Stimulated activated CD8-positive, alpha-beta memory T cell treated with anti-CD3 and anti-CD28 coated beads, Interleukin-12 subunit alpha, Interleukin-12 subunit beta, amount 100 ng/mL, for 24 hours (primary cell): Measurements from ENCODE around the gene ALCAM.
"Not testable (repeated sequence)": the region's sequence is repeated elsewhere in the genome, so short reads cannot be mapped to it uniquely, and the experiment has no call there.

Experiments
- DNase-seq: peaks from one replicate; pipeline ENCODE4 v3.0.0-alpha.2; 2020; ENCODE audit errors: extremely low read depth

Gene ALCAM

GRCh38 chr3:105593315-105593714 is 226.6 kb downstream of the ALCAM start:
- no peak for DNase-seq

GRCh38 chr3:105594219-105594618 is 227.5 kb downstream of the ALCAM start:
- no peak for DNase-seq

DNA sequence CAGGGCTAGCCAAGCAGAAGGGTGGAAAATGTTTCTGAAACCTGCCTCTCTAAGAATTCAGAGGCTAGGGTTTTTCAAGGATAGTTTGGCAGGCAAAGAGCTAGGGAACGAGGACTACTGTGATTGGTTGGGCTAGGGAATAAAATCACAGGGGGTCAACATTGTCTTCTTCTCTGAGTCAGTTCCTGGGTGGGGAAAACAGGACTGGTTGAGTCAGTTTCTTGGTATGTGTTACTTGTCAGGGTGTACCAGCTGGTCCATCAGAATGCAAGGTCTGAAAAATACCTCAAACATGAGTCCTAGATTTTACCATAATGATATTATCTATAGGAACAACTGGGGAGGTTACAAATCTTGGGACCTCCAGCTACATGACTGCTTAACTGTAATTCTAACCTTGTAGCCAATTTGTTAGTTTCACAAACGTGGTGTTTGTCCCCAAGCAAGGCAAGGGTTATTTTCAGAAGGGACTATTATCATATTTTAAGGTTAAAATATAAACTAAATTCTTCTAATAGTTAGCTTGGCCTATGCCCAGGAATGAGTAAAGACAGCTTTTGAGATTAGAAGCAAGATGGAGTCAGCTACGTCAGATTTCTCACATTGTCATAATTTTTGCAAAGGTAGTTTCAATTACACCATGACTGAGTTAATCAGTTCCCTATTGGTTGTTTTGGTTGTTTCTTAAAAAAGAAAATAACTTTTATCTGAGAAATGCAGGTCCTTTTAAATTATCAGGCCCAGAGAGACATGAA is 231.5 kb downstream of the ALCAM start:
- no peak for DNase-seq

GRCh38 chr3:105599350-105599749 is 232.6 kb downstream of the ALCAM start:
- DNase-seq, result no peak

- not testable (repeated sequence) for DNase-seq
Measured at GRCh38 chr3:105601756-105602155, 235.0 kb downstream of the ALCAM start.

DNA sequence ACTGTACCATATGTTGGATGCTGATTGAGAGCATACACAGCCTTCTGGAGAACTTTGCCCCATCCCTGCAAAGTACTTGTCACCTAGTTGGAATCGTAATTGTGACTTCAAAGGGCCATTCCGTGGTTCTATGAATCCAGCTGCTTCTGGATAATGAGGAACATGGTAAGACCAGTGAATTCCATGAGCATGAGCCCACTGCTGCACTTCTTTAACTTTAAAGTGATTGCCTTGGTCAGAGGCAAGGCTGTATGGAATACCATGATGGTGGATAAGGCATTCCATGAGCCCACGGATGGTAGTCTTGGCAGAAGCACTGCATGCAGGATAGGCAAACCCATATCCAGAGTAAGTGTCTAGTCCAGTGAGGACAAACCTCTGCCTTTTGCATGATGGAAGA is 235.6 kb downstream of the ALCAM start:
- not testable (repeated sequence) for DNase-seq

DNA sequence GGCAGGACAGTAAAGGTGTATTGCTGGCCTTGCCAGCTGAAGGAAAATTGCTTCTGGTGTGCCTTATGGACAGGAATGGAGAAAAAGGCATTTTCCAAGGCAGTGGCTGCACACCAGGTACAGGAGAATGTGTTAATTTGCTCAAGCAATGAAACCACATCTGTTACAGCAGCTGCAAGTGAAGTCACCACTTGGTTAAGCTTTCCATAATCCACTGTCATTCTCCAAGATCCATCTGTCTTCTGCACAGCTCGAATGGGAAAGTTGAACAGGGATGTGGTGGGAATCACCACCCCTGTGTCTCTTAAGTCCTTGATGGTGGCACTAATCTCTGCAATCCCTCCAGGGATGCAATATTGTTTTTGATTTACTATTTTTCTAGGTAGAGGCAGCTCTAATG is 236.8 kb downstream of the ALCAM start:
- DNase-seq, result not testable (repeated sequence)

DNA sequence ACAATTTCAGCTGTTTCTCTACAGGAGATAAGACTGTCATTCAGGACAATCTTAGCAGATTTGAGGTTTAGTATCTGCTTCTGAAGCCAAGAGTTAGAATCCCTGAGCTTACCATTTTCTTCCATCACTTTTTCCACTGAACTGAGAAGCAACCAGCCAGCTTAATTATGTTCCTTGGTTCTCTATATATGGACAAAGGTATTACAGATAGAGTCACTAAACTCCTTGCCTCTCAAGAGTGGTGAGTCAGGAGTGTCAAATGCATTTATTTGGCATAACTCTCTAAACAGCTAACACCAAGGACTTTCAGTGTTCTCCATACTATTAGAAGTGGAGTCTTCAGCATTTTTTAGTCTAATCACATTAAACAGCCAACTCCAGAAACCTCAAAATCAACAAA is 239.3 kb downstream of the ALCAM start:
- no peak for DNase-seq

GRCh38 chr3:105608623-105609022 is 241.9 kb downstream of the ALCAM start:
- DNase-seq, result no peak

DNA sequence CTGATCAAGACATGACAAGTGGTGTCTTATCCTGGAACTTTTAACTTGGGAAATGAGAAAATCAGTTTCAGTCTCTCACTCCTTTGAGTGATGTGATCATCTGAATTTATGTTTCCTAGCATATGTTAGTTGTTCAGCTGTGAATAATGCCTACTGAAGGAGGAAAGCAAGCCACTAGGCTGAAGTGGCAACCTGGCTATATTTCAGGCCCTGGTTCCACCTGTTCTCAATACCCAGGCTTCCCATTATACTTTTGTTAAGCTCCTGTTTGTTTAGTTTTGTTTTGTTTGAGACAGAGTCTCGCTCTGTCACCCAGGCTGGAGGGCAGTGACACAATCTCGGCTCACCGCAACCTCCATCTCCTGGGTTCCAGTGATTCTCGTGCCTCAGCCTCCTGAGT is 243.8 kb downstream of the ALCAM start:
- DNase-seq, result no peak

DNA sequence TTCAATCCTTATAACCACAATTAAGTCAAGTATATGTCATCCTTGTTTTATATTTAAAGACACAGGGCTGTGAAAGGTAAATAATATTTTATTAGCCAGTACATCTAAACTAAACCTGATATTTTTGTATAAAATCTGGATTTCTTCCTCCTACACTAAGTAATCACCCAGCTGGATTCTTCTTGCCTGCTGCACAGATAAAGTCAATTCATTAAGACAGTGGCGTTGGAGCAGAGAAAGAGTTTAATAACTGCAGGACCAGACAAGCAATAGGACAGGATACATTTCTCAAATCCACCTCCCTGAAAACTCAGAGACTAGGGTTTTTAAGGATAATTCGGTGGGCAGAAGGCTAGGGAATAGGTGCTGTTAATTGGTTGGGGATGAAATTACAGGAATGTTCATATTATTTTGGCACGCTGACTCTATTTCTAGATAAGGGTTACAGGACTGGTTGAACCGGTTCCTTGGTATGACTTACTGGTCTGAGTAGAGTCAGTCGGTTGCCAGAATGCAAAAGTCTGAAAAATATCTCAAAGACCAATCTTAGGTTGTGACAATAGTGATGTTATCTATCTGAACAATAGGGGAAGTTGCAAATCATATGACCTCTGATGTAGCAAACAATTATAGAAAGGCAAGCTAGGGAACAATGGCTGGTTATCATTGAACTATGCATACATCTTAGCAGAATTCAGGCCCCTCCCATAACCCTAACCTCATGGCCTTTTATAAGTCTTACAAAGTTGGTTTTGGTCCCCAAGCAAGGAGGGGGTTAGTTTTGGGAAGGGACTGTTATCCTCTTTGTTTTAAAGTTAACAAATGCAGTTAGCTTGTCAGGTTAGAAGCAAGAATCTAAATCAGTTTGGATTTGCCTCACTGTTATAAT is 244.8 kb downstream of the ALCAM start:
- DNase-seq, result no peak

DNA sequence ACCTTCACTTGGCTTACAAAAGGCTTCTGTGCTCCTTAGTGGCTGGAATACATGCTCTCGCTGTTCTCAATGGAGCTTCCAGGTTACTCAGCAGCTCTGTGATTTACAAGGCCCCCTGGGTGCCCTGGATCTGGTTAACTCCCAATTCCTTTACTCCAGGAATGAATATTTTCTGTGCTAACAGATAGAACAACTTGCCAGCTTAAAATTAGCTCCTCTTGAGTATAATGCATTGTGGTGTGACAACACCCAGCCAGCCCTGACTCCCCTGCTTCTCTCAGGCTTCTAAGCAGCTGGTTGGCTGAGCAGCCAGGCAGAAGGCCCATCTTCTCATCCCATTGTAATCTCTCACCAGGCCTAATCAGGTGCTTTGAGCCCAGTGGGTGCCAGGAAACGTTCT is 246.4 kb downstream of the ALCAM start:
- DNase-seq, result no peak

DNA sequence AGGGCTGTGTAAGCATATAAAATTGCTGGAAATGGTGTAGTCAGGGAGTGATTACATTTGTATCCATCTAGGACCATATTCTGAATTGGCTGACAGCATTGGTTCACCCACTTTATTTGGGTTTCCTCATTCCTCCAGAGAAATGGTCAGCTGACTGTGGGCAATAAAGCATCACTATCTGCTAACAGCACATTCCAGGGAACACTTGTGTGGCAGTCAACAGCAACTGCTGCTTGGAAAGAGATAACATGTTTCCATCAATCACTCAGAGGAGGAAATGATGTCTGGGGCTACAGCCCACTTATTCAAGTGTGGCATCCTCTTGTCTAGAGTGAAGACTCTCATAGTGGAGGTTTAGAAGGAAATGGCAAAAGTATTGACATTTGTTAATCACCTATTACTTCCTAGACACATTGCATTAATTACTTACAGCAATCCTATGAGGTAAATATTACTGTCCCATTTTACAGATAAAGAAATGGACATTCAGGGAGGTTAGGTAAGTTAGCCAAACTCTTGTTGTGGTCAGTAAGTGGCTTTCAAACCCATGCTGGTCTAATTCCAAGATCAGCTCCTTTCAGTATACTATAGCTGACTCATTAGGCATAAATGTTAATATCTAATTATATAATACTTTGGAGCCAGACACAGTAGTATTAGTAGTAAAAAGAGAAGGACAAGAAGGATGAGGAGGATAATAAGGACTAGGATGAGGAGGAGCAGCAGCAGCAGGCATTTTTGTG is 247.8 kb downstream of the ALCAM start:
- no peak for DNase-seq

DNA sequence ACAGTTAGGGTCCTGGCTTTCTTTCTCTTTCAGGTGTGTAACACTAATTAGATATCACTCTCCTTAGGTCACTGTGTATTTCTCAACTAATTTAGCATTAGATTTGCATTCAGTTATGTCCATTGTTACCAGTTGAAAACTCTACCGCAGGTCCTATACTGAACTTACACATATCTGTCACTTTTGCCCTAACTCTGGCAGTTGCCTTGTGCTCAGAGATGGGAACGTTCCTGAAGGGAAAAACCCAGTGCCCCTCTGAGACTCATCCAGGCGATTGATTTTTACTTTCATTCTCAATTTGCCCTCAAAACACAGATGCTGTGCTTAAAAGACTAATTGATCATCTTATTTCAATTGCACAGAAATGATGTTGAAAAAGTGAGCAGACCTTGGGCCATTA is 249.1 kb downstream of the ALCAM start:
- no peak for DNase-seq

DNA sequence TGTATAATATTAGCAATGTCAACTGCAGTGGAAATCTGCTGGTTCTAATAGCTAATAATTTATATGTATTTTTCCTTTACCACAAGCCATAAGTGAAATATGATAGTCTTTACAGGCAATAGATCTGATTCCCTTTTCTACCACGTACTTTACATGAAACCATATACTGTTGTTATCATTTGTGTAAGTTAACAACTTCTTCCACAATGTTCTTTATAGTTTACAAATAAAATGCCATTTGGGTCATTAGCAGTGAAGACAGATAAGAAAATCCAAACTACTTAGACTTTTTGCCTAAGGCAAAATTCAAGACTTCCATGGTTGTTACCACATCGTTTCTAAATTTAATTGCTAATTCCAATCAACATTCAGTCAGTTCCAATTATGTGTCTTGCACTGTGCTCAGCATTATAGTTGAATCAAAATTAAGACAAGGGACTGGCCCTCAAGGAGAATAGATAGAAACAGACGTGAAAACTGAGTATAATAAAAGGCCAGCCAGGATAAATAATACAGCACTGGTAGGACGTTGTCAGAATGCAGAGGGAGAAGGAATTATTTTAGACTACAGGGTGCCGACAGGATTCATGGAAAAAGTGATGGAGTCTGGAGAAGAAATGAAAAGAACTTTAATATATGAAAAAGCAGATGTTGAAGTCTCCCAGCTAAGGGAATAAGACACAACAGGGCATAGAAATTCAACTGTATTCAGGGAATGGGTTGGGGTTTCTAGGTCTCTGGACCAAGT is 249.8 kb downstream of the ALCAM start:
- no peak for DNase-seq

- no peak for DNase-seq
Measured at GRCh38 chr3:105618556-105618955, 251.8 kb downstream of the ALCAM start.

- DNase-seq, result no peak
Measured at GRCh38 chr3:105619651-105620050, 252.9 kb downstream of the ALCAM start.

- no peak for DNase-seq
Measured at GRCh38 chr3:105620236-105620635, 253.5 kb downstream of the ALCAM start.

GRCh38 chr3:105622169-105622568 is 255.5 kb downstream of the ALCAM start:
- no peak for DNase-seq
